GM23338 (cell line): ENCODE results near the gene TOMM40. TPM values are rescaled to one million over a fixed set of nuclear protein-coding genes. Genes with fewer than 3 reads are reported as not detected.

Experiments used
- ATAC-seq: fragments of 200-7000 bp; cut with Tn5 transposase; 3 replicates; pipeline ENCODE4 v1.9.1; 2020
- DNase-seq: peaks from one replicate; pipeline ENCODE4 v3.0.0-alpha.2; 2015; ENCODE audit warnings: low spot score
- H2AFZ ChIP-seq: fragments of 200-600 bp; sonication (generic); 2 replicates; pipeline ENCODE4 v1.8.0; 2016; ENCODE audit warnings: antibody characterized with exemption, mild to moderate bottlenecking, moderate library complexity
- H3F3A ChIP-seq: fragments of 200-600 bp; sonication (generic); replicated peaks from 2 replicates; pipeline ENCODE4 v1.8.0; 2017; ENCODE audit warnings: antibody characterized with exemption, mixed run types, low read depth
- H3K27ac ChIP-seq: fragments of 200-600 bp; sonication (generic); 2 replicates; pipeline ENCODE4 v1.6.1; 2016; ENCODE audit warnings: low read depth
- H3K27me3 ChIP-seq: fragments of 200-600 bp; sonication (generic); 2 replicates; pipeline ENCODE4 v1.8.0; 2016; ENCODE audit warnings: mild to moderate bottlenecking, mixed run types, moderate library complexity; ENCODE audit not compliant: insufficient read depth
- H3K36me3 ChIP-seq: fragments of 200-600 bp; sonication (generic); 2 replicates; pipeline ENCODE4 v1.8.0; 2016; ENCODE audit warnings: mild to moderate bottlenecking; ENCODE audit not compliant: insufficient read depth
- H3K4me1 ChIP-seq: fragments of 200-600 bp; sonication (generic); 2 replicates; pipeline ENCODE4 v1.8.0; 2016; ENCODE audit warnings: mild to moderate bottlenecking, moderate library complexity; ENCODE audit not compliant: insufficient read depth
- H3K4me2 ChIP-seq: fragments of 200-600 bp; sonication (generic); 2 replicates; pipeline ENCODE4 v1.7.1; 2017; ENCODE audit warnings: mixed run types
- H3K4me3 ChIP-seq: fragments of 200-600 bp; sonication (generic); 2 replicates; pipeline ENCODE4 v1.6.1; 2016; ENCODE audit warnings: mixed run types
- H3K79me2 ChIP-seq: fragments of 200-600 bp; sonication (generic); replicated peaks from 2 replicates; pipeline ENCODE4 v1.8.0; 2017; ENCODE audit warnings: mild to moderate bottlenecking; ENCODE audit not compliant: insufficient read depth
- H3K9me2 ChIP-seq: fragments of 200-600 bp; sonication (generic); 2 replicates; pipeline ENCODE4 v1.8.0; 2017; ENCODE audit not compliant: insufficient read depth
- H4K20me1 ChIP-seq: fragments of 200-600 bp; sonication (generic); replicated peaks from 2 replicates; pipeline ENCODE4 v1.8.0; 2017; ENCODE audit warnings: mild to moderate bottlenecking; ENCODE audit not compliant: insufficient read depth
- H3K27ac Mint-ChIP-seq: 2 replicates; pipeline ENCODE4 v1.8.0; 2020; ENCODE audit warnings: inconsistent platforms, mild to moderate bottlenecking, moderate library complexity, mixed read lengths
- H3K27me3 Mint-ChIP-seq: 3 replicates; pipeline ENCODE4 v1.8.0; 2022; ENCODE audit warnings: low read depth, mild to moderate bottlenecking, moderate library complexity, mixed read lengths, inconsistent platforms; ENCODE audit not compliant: insufficient read depth, poor library complexity
- H3K36me3 Mint-ChIP-seq: 3 replicates; pipeline ENCODE4 v1.8.0; 2021; ENCODE audit warnings: low read depth, mild to moderate bottlenecking, inconsistent platforms, moderate library complexity, mixed read lengths
- H3K4me1 Mint-ChIP-seq: 3 replicates; pipeline ENCODE4 v1.8.0; 2020; ENCODE audit warnings: mild to moderate bottlenecking, inconsistent platforms, mixed read lengths
- H3K4me3 Mint-ChIP-seq: 3 replicates; pipeline ENCODE4 v1.8.0; 2021; ENCODE audit warnings: moderate library complexity, mild to moderate bottlenecking, inconsistent platforms, mixed read lengths
- H3K9me3 Mint-ChIP-seq: 3 replicates; pipeline ENCODE4 v1.8.0; 2020; ENCODE audit warnings: moderate library complexity, mild to moderate bottlenecking, inconsistent platforms, mixed read lengths
- CTCF ChIP-seq, 2 experiments: fragments of 200-600 bp in 1 of 2; sonication (generic) in 1 of 2; conservative IDR thresholded peaks; 2 replicates each; pipeline versions ENCODE4 v1.5.1 to v1.6.1; 2016 to 2017; ENCODE audit warnings: antibody characterized with exemption in 2 of 2, low read depth in 2 of 2, mild to moderate bottlenecking in 2 of 2, moderate library complexity in 1 of 2
- ETS1 ChIP-seq: IDR thresholded peaks from 2 replicates; pipeline ENCODE4 v1.6.1; 2016; ENCODE audit warnings: antibody characterized with exemption
- EZH2 ChIP-seq: fragments of 200-600 bp; sonication (generic); IDR thresholded peaks from one replicate; pipeline ENCODE4 v1.8.0; 2017; ENCODE audit warnings: antibody characterized with exemption, mild to moderate bottlenecking, low read depth; ENCODE audit not compliant: unreplicated experiment
- EZH2phosphoT487 ChIP-seq: fragments of 200-600 bp; sonication (generic); IDR thresholded peaks from one replicate; pipeline ENCODE4 v1.8.1; 2018; ENCODE audit warnings: antibody characterized with exemption; ENCODE audit not compliant: unreplicated experiment
- NANOG ChIP-seq: IDR thresholded peaks from 2 replicates; pipeline ENCODE4 v1.6.1; 2016; ENCODE audit warnings: antibody characterized with exemption, borderline replicate concordance
- POLR2AphosphoS5 ChIP-seq: IDR thresholded peaks from 2 replicates; pipeline ENCODE4 v1.6.1; 2016; ENCODE audit warnings: antibody characterized with exemption, low read depth
- REST ChIP-seq: IDR thresholded peaks from one replicate; pipeline ENCODE4 v1.6.1; 2018; ENCODE audit warnings: antibody characterized with exemption; ENCODE audit not compliant: unreplicated experiment
- STAT1 ChIP-seq: IDR thresholded peaks from one replicate; pipeline ENCODE4 v1.6.1; 2016; ENCODE audit warnings: antibody characterized with exemption; ENCODE audit not compliant: unreplicated experiment
- ZNF114 ChIP-seq: fragments of 250-450 bp; sonication (Bioruptor Pico); IDR thresholded peaks from 2 replicates; pipeline ENCODE4 v1.5.0; 2020; ENCODE audit warnings: mild to moderate bottlenecking, moderate library complexity
- polyA plus RNA-seq: library from polyadenylated mRNA; unstranded; fragments of >200 nt; fragmentation: Nextera tagmentation; extraction: Ambion mirVana; gene quantifications from 2 replicates; pipeline ENCODE4 v1.2.1, GENCODE V29; 2016
- total RNA-seq: library from RNA; depleted of rRNA; stranded (reverse); fragments of >200 nt; shearing (Covaris generic); gene quantifications from 2 replicates; pipeline ENCODE4 v1.2.3, GENCODE V29; 2014

TOMM40 gene
- total and polyA plus RNA-seq, 2 experiments from 2014 or later, result 142 to 273 TPM

- no peak for TF ChIP-seq CTCF (conservative IDR thresholded peaks at IDR 0.05; ENCODE audit: low read depth in 2 of 2)
- TF ChIP-seq POLR2AphosphoS5, result no peak
Observed at GRCh38 chr19:44930088-44930487, 39.0 kb downstream of the TOMM40 start (continued).

GRCh38 chr19:44931541-44931940 is 40.5 kb downstream of the TOMM40 start:
- no peak overlapping the region for H3K4me2 ChIP-seq
- H3F3A ChIP-seq, result no peaks in the 10 kb centered on the region
- DNase-seq, result no peak
- H3K36me3 ChIP-seq, result no peaks in the 10 kb centered on the region
- H3K36me3 Mint-ChIP-seq, result no peaks in the 10 kb centered on the region
- no peaks in the 10 kb centered on the region for H3K79me2 ChIP-seq
- no peak for ATAC-seq
- H3K4me1 ChIP-seq, result no peaks in the 10 kb centered on the region
- H2AFZ ChIP-seq, result no peak overlapping the region
- H3K27ac ChIP-seq, result no peak overlapping the region
- H3K4me1 Mint-ChIP-seq, result peaks cover 11% of the 10 kb centered on the region; the same call in 2 of the 3 replicates
- H3K27me3 Mint-ChIP-seq, result peaks cover 20% of the 10 kb centered on the region
- no peaks in the 10 kb centered on the region for H3K9me2 ChIP-seq
- no peaks in the 10 kb centered on the region for H3K9me3 Mint-ChIP-seq
- TF ChIP-seq STAT1 (no peak), EZH2 (no peak), REST (no peak), EZH2phosphoT487 (no peak), ETS1 (no peak), ZNF114 (CRISPR knock-in tag) (no peak), NANOG (no peak)
- no peak overlapping the region for H3K4me3 Mint-ChIP-seq
- H3K27ac Mint-ChIP-seq, result no peak overlapping the region
- H3K27me3 ChIP-seq, result no peaks in the 10 kb centered on the region
- no peaks in the 10 kb centered on the region for H4K20me1 ChIP-seq
- no peak overlapping the region for H3K4me3 ChIP-seq
